ENCODE measurements around the gene IRS1. TPM values are rescaled to one million over a fixed set of nuclear protein-coding genes. Genes with fewer than 3 reads are reported as not detected.

IRS1 gene
- total RNA-seq, 2 experiments from 2014 or later, result 2.6 to 3.3 TPM

DNA sequence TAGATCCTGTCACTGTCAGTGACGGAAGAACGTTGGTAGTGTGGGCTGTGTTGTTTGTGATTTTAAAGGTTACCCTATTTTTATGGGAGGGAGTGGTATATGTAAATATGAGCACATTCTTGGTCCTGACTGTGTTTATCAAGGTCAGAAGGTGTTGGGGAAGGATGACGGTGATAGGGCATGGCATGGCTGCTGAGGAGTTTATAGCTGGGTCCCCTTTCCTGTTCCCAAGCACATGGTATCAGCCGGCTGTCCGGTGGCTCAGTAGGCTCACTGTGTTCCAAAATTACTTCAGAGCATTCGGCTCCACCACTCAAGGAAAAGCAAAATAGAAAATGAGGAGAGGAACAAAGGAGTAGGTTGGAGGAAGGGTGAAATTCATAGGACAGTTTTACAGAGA is 28.6 kb downstream of the IRS1 start:
- CTCF ChIA-PET, result interaction anchor here (0.8 to 1.5 kb wide), 3 partner anchors 19 to 626 kb away, joined by 3 to 4 read pairs (median 3); no protein-coding TSS in a partner anchor
- H3K4me3 Mint-ChIP-seq, result no peak overlapping the region
- H3K36me3 Mint-ChIP-seq (ENCODE audit: low read depth), result peaks cover 7% of the 10 kb centered on the region
- POLR2A ChIA-PET, result no interaction called here
- ATAC-seq, result no peak
- peaks cover 24% of the 10 kb centered on the region for H3K4me1 Mint-ChIP-seq
- DNase-seq, result no peak
- intact Hi-C loops (cut with DNase I, micrococcal nuclease), result no loop called here
- peaks cover 7% of the 10 kb centered on the region for H3K9me3 Mint-ChIP-seq (ENCODE audit: low read depth)
- H3K27me3 Mint-ChIP-seq, result no peaks in the 10 kb centered on the region
- H3K27ac Mint-ChIP-seq, result peak overlapping the region; percentile 13

GRCh38 chr2:226767056-226767813 is 32.4 kb downstream of the IRS1 start:
- Mint-ChIP-seq H3K4me3 (no peak overlapping the region), H3K27ac (no peak overlapping the region), H3K36me3 (ENCODE audit: low read depth) (peaks cover 2% of the 10 kb centered on the region), H3K27me3 (no peaks in the 10 kb centered on the region), H3K9me3 (ENCODE audit: low read depth) (peaks cover 4% of the 10 kb centered on the region), H3K4me1 (peaks cover 9% of the 10 kb centered on the region)
- intact Hi-C loops (cut with DNase I, micrococcal nuclease), result no loop called here
- no peak for ATAC-seq
- ChIA-PET POLR2A (no interaction called here), CTCF (no interaction called here)
- DNase-seq, result no peak

DNA sequence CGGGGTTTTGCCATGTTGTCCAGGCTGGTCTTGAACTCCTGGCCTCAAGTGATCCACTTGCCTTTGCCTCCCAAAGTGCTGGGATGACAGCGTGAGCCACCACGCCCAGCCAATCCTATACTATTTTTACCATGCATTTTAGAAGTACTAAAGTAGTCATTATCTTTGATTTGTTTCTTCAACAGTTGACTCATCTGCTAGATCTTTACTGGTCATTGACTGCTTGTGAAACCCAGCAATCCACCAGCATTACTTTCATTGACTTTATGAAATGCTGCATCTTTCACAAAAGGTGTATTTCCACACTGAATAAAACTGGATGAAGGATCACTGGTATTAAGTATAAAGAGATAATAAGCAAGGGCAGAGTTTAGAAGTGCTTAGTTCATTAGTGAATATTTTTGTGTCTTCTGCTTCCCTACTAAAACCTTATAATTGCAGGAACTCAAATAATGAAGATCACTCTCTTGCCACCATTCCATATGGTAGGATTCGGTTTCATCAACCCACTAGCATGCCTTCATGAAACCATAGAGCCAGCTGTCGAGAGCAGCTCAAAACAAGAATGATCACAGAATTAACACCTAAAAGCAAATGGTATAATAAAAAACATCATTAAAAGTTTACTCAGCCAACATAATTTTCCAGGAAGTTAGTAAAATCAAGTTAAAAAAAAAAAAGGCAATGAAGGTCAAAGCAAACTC is 33.1 kb downstream of the IRS1 start:
- ATAC-seq (no peak), DNase-seq (no peak)
- no peaks in the 10 kb centered on the region for H3K27me3 Mint-ChIP-seq
- H3K4me3 Mint-ChIP-seq, result no peak overlapping the region
- intact Hi-C loops (cut with DNase I, micrococcal nuclease), result no loop called here
- ChIA-PET POLR2A (interaction anchor here (0.5 kb wide), 1 partner anchor 12 kb away, joined by 3 read pairs; no protein-coding TSS in a partner anchor), CTCF (no interaction called here)
- peaks cover 4% of the 10 kb centered on the region for H3K4me1 Mint-ChIP-seq
- peaks cover 4% of the 10 kb centered on the region for H3K9me3 Mint-ChIP-seq (ENCODE audit: low read depth)
- H3K36me3 Mint-ChIP-seq (ENCODE audit: low read depth), result peaks cover 2% of the 10 kb centered on the region
- H3K27ac Mint-ChIP-seq, result no peak overlapping the region

DNA sequence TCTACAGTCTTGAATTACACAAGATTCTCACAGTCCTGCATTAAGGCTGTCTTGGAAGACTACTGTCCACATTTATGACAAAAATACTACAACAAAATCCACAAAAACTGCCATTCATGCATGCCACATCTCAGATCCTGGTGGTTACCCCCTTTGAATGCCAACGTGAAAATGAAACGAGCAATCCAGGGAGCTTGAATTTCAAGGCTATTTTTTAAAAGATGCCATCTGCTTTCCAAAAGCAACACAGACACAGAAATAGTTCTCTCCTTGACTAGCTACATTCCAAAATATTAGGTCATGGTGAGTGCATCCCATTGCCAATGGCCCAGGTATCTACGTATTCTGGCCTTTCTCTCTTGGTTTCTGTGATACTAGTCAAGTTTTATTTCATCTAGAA is 36.3 kb downstream of the IRS1 start:
- POLR2A ChIA-PET, result no interaction called here

DNA sequence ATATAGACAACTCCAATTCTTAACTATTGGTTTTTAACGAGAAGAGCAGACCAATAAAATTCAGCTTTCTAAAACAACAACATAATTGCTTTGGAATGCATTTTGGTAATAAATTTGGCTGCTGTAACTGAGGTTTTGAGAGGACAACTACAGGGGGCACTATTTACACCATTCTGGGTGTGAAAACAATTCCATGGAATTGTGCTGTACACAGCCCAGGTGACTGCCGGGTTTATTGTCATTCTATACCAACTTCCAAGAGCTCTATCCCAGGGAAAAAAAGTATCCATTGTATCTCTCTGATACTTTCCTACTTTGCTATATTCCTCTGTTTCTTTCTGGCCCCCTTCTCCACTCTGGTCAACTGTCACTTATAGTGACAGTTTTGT is 38.4 kb downstream of the IRS1 start:
- Mint-ChIP-seq H3K4me3 (no peak overlapping the region), H3K36me3 (ENCODE audit: low read depth) (no peaks in the 10 kb centered on the region), H3K27ac (no peak overlapping the region), H3K4me1 (peaks cover 1% of the 10 kb centered on the region), H3K27me3 (no peaks in the 10 kb centered on the region), H3K9me3 (ENCODE audit: low read depth) (peaks cover 4% of the 10 kb centered on the region)
- DNase-seq (no peak), ATAC-seq (no peak)
- CTCF ChIA-PET, result interaction anchor here (1.4 kb wide), 1 partner anchor 41 kb away, joined by 5 read pairs; no protein-coding TSS in a partner anchor
- intact Hi-C loops (cut with DNase I, micrococcal nuclease), result no loop called here
- POLR2A ChIA-PET, result no interaction called here

More for the DNA sequence above, 36.3 kb downstream of the IRS1 start:
- DNase-seq, result no peak
- intact Hi-C loops (cut with DNase I, micrococcal nuclease), result no loop called here
- peaks cover 4% of the 10 kb centered on the region for H3K9me3 Mint-ChIP-seq (ENCODE audit: low read depth)
- ATAC-seq, result no peak
- H3K4me3 Mint-ChIP-seq, result no peak overlapping the region
- H3K27me3 Mint-ChIP-seq, result no peaks in the 10 kb centered on the region
- no peaks in the 10 kb centered on the region for H3K4me1 Mint-ChIP-seq
- H3K36me3 Mint-ChIP-seq (ENCODE audit: low read depth), result no peaks in the 10 kb centered on the region
- H3K27ac Mint-ChIP-seq, result no peak overlapping the region
- CTCF ChIA-PET, result interaction anchor here (1.6 kb wide), 1 partner anchor 22 kb away, joined by 3 read pairs; no protein-coding TSS in a partner anchor

DNA sequence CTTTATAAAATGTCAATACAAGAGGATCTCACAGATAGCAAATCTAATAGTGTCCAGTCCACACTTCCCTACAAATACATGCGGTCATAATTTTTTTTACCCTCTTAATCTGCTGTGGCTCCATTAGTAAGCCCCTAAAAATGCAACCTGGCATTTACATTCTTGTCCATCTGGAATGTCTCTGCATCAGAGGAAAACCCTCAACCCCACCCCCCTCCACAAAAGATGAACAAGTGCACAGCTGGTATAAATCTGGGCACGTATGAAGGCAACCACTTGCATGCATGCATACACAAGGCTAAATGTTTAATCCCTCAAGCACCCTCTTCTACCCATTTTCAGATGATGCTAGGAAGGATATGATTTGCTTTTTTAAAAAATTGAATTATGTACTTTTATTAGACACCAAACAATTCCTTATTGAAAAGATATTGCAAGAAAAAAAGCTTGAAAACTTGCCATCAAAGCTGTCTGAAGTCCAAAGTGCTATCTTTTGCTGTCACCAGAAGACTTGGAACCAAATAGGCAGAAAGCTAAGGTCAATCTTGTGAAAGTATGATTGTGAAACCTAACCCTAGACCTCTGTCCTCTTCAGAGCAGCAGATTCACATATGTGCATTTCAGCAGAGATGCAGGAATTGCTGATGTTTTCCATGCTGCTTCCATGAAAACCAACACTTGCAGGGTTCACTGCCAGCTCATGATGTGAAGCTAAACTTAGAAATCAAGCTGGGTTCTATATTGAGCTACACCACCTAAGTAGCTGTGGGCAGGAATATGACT is 39.0 kb downstream of the IRS1 start:
- no peak for ATAC-seq
- no peak overlapping the region for H3K27ac Mint-ChIP-seq
- H3K27me3 Mint-ChIP-seq, result no peaks in the 10 kb centered on the region
- peaks cover 2% of the 10 kb centered on the region for H3K4me1 Mint-ChIP-seq
- DNase-seq, result no peak
- ChIA-PET POLR2A (no interaction called here), CTCF (interaction anchor here (0.7 to 1.4 kb wide), 2 partner anchors 23 to 42 kb away, joined by 3 to 5 read pairs; no protein-coding TSS in a partner anchor)
- intact Hi-C loops (cut with DNase I, micrococcal nuclease), result no loop called here
- H3K36me3 Mint-ChIP-seq (ENCODE audit: low read depth), result no peaks in the 10 kb centered on the region
- H3K4me3 Mint-ChIP-seq, result no peak overlapping the region
- peaks cover 4% of the 10 kb centered on the region for H3K9me3 Mint-ChIP-seq (ENCODE audit: low read depth)

- peaks cover 2% of the 10 kb centered on the region for H3K9me3 Mint-ChIP-seq (ENCODE audit: low read depth)
- POLR2A ChIA-PET, result no interaction called here
- intact Hi-C loops (cut with DNase I, micrococcal nuclease), result no loop called here
- peaks cover 2% of the 10 kb centered on the region for H3K4me1 Mint-ChIP-seq
- no peak for DNase-seq
- H3K27ac Mint-ChIP-seq, result no peak overlapping the region
- no peak overlapping the region for H3K4me3 Mint-ChIP-seq
- no peak for ATAC-seq
- no peaks in the 10 kb centered on the region for H3K27me3 Mint-ChIP-seq
- H3K36me3 Mint-ChIP-seq (ENCODE audit: low read depth), result no peaks in the 10 kb centered on the region
- CTCF ChIA-PET, result interaction anchor here (0.7 kb wide), 1 partner anchor 22 kb away, joined by 3 read pairs; no protein-coding TSS in a partner anchor
Measured at GRCh38 chr2:226759768-226760167, 39.9 kb downstream of the IRS1 start.

DNA sequence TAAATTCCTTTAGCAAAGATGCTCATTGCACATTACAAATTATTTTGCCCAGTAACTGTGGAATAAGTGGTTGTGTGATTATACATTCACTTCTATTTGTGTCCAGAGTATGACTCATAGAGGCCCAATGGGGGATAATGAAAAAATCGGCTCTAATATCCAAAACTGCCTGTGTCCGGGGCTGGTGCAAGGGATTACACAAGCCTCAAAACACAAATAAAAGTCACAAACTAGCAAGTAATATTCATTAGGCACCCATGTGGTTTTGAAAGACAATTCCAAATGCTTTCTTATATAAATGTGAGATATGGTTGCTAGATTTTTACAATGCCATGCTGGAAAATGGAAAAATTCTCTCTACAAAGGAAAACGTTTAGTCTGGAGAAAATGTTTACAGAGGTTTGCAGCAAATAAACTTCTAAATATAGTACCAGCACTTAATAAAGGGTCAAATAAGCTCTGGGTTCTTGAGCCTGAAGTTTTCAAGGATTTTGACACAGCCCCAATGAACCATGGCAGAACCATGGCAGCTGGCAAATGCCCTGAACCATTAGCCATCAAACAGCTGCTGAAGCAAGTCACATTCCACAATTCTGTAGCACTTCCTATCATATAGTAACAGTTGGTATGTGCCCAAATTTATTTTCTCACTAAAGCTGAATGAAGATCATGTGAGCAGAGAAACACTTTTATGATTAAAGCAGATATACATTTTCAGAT is 40.5 kb downstream of the IRS1 start:
- POLR2A ChIA-PET, result no interaction called here
- CTCF ChIA-PET, result no interaction called here
- intact Hi-C loops (cut with DNase I, micrococcal nuclease), result no loop called here

DNA sequence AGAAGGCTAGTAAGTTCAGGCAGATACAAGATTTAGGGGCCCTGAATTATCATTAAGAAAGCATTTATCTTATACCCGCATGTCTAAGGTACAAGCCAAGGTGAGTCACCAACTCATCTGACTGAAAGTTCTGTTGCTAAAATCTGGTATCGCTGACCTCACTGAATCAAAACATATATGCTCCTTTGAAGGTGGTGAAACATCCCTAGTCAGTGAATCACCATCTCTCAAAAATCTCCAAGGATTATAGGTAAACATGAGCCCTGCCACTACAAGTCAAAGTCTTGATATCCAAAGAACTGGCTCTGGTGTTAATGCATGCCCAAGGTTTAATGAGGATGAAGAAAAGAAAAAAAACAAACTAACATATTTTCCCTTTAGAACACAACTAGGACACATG is 43.5 kb downstream of the IRS1 start:
- Mint-ChIP-seq H3K27ac (no peak overlapping the region), H3K4me3 (no peak overlapping the region), H3K27me3 (no peaks in the 10 kb centered on the region), H3K9me3 (ENCODE audit: low read depth) (no peaks in the 10 kb centered on the region), H3K4me1 (peaks cover 2% of the 10 kb centered on the region), H3K36me3 (ENCODE audit: low read depth) (no peaks in the 10 kb centered on the region)
- ChIA-PET POLR2A (no interaction called here), CTCF (no interaction called here)
- intact Hi-C loops (cut with DNase I, micrococcal nuclease), result no loop called here
- ATAC-seq, result peak; percentile 94
- DNase-seq, result no peak

More for the DNA sequence above, 40.5 kb downstream of the IRS1 start:
- ATAC-seq (no peak), DNase-seq (no peak)
- Mint-ChIP-seq H3K9me3 (ENCODE audit: low read depth) (no peaks in the 10 kb centered on the region), H3K4me1 (peaks cover 2% of the 10 kb centered on the region), H3K36me3 (ENCODE audit: low read depth) (no peaks in the 10 kb centered on the region), H3K27ac (no peak overlapping the region), H3K27me3 (no peaks in the 10 kb centered on the region), H3K4me3 (no peak overlapping the region)

- peaks cover 2% of the 10 kb centered on the region for H3K4me1 Mint-ChIP-seq
- no peak overlapping the region for H3K4me3 Mint-ChIP-seq
- H3K9me3 Mint-ChIP-seq (ENCODE audit: low read depth), result no peaks in the 10 kb centered on the region
- no peaks in the 10 kb centered on the region for H3K27me3 Mint-ChIP-seq
- ChIA-PET CTCF (interaction anchor here (0.7 kb wide), 1 partner anchor 216 kb away, joined by 3 read pairs; no protein-coding TSS in a partner anchor), POLR2A (no interaction called here)
- DNase-seq, result no peak
- no peaks in the 10 kb centered on the region for H3K36me3 Mint-ChIP-seq (ENCODE audit: low read depth)
- intact Hi-C loops (cut with DNase I, micrococcal nuclease), result no loop called here
- ATAC-seq, result no peak
- no peak overlapping the region for H3K27ac Mint-ChIP-seq
Measured at GRCh38 chr2:226755631-226756030, 44.0 kb downstream of the IRS1 start.
